22Rv1 (cell line): ENCODE measurements around the gene TREH.
A peak's percentile ranks its signal among the peaks of the same experiment; 100 is the strongest.

ENCODE experiments used
- H3K27ac ChIP-seq: fragments of 450-650 bp; 2 replicates; pipeline ENCODE4 v1.5.1; 2017
- CTCF ChIP-seq: fragments of 450-650 bp; IDR thresholded peaks from 2 replicates; pipeline ENCODE4 v1.5.1; 2017; ENCODE audit warnings: mild to moderate bottlenecking
- ZFX ChIP-seq: fragments of 450-650 bp; IDR thresholded peaks from 2 replicates; pipeline ENCODE4 v1.6.1; 2017; ENCODE audit warnings: antibody characterized with exemption, borderline replicate concordance

TREH gene

GRCh38 chr11:118682372-118682771 is 2.9 kb upstream of the TREH start:
- TF ChIP-seq CTCF: no peak
- no peak for TF ChIP-seq ZFX
- no peak overlapping the region for H3K27ac ChIP-seq

- peak overlapping the region; percentile 76 for H3K27ac ChIP-seq
These were observed 542 bp downstream of the TREH start for GRCh38 chr11:118678908-118679307.

- TF ChIP-seq ZFX: no peak
- TF ChIP-seq CTCF: no peak
- H3K27ac ChIP-seq: no peak overlapping the region
These were observed 1.5 kb downstream of the TREH start for GRCh38 chr11:118677977-118678376.

GRCh38 chr11:118674082-118674435 is 5.4 kb downstream of the TREH start:
- H3K27ac ChIP-seq: no peak overlapping the region
- TF ChIP-seq CTCF: no peak
- no peak for TF ChIP-seq ZFX

GRCh38 chr11:118673361-118674081 is 5.9 kb downstream of the TREH start:
- no peak overlapping the region for H3K27ac ChIP-seq
- TF ChIP-seq CTCF: no peak
- no peak for TF ChIP-seq ZFX

- TF ChIP-seq ZFX (no peak), CTCF (no peak)
- H3K27ac ChIP-seq: no peak overlapping the region
These were observed 6.6 kb downstream of the TREH start for GRCh38 chr11:118672846-118673245.

GRCh38 chr11:118671254-118671653 is 8.2 kb downstream of the TREH start:
- no peak overlapping the region for H3K27ac ChIP-seq
- no peak for TF ChIP-seq CTCF

GRCh38 chr11:118670063-118670462 is 9.4 kb downstream of the TREH start:
- TF ChIP-seq ZFX (no peak), CTCF (no peak)
- H3K27ac ChIP-seq: no peak overlapping the region
